HG02938 (cell line): Measurements from ENCODE around the gene SMIM38.

Source experiments
- ATAC-seq: cut with Tn5 transposase; IDR thresholded peaks from one replicate; pipeline ENCODE4 v1.9.1; 2021; ENCODE audit warnings: mild to moderate bottlenecking, moderate library complexity; ENCODE audit not compliant: unreplicated experiment

SMIM38 gene

DNA sequence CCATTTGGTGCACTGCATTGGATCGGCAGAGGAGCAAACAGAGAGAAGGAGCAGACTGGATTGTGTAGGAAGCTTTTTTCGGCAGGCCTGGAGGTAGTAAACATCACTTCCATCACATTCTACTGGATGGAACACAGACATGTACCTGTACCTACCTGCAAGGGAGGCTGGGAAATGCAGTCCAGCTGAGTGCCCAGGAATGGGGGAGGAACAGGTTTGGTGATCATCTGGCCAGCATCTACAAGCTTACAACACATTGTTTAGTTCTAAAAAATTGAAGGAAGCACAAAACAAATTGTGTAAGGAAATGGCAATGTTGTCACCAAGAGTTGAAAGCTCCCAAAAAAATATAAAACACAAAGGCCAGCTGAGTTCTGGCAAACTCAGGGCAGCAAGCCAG lies 19.1 kb downstream of the SMIM38 start:
- no peak for ATAC-seq

GRCh38 chr11:69178819-69179482 lies 23.2 kb downstream of the SMIM38 start:
- ATAC-seq: no peak

- no peak for ATAC-seq
These were observed 24.5 kb downstream of the SMIM38 start for GRCh38 chr11:69180226-69180625.

DNA sequence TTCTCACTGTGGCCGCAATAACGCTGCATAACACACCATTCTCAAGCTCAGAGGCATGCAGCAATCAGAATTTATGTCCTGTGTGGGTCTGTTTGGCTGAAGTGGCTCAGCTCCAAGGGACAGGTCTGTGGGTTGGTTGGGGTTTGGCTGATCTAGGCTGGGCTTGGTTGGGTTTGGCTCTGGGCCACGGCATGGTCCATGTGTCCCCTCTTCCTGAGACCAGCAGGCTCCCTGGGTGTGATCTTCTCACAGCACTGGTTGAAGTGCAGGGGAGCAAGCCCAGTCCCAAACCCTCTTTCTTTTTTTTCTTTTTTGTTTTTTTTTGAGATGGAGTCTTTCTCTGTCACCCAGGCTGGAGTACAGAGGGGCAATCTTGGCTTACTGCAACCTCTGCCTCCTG lies 25.0 kb downstream of the SMIM38 start:
- ATAC-seq: no peak

DNA sequence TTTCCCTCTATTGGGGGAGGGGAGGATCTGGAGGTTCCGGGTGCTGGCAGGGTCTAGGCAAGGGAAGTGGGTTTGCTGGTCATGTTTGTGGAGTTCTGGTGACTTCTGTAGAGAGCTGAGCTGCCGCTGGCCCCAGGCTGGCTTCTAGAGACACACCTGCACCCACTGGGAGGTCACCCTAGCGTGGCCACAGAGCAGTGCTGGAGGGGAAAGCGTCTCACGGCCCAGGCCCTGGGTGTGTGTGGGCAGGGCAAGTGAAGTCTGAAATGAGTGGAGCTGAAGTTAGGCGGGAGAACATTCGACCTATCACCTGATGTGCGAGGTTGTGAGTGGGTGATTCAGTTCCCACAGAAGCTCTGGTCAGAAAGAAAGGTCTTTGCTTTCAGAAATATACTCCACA lies 27.9 kb downstream of the SMIM38 start:
- no peak for ATAC-seq

DNA sequence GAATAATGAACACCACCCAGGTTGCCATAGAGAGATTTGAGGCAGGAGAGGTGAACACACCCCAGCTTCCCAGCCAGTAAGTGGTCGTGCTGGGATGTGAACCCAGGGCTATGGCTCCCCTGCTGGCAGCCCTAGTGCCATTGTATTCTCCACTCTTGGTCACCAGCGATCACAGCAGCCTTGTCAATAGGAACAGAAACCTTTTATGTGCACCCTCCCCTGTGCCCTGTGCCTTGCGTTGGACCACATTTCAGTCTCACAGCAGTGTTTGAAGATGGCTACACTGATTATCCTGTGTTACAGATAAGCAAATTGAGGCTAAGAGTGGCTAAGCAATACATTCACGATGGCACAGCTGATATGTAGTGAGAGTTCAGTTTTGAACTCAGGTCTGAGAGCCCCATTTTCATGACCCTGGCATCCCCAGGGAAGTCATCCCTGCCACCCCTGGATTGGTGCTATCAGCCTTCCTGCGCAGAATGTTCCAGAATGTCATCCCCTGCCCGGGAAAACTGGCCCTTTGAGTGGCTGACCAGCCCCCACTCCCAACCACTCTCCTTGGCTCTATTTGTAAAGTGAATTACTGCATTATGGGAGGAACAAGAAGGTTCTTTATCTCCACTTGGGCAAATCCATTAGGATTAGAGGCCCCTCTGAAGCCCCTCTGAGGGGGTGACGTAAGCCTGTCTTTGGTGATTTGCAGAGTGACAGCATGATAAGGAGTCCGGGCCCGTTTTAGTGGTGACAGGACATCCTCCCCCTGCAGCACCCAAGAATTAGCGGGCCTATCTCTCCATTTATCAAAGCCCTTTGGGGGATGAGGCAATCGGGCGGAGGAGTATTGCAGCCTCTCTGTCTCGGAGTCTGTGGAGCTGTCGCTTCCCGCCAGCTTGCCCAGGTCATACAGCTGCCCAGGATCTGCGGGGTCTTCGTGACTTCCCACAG lies 30.9 kb downstream of the SMIM38 start:
- no peak for ATAC-seq

DNA sequence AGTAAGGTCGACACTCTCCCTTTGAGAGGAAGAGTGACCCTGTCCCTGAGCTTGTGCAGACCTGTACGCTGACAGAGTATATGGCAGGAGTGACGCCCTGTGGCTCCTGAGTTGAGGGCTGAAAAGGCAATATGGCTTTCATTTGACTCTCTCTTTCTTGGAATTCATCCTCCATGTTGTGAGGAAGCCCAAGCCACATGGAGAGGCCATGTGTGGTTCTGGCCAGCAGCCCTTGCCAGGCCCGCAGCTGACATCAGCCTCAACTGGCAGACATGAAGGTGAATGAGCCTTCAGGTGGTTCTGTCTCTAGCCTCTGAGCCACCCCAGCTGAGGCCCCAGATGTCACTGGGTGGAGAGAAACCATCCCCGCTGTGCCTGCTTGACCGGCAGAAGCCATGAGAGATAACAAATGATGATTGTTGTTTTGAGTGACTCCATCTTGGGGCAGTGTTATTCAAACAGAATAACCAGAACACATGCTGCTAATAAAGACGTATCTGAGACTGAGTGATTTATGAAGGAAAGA lies 31.9 kb downstream of the SMIM38 start:
- ATAC-seq: no peak

- no peak for ATAC-seq
These were observed 33.3 kb downstream of the SMIM38 start for GRCh38 chr11:69189059-69189458.

GRCh38 chr11:69190796-69191536 lies 35.2 kb downstream of the SMIM38 start:
- no peak for ATAC-seq

DNA sequence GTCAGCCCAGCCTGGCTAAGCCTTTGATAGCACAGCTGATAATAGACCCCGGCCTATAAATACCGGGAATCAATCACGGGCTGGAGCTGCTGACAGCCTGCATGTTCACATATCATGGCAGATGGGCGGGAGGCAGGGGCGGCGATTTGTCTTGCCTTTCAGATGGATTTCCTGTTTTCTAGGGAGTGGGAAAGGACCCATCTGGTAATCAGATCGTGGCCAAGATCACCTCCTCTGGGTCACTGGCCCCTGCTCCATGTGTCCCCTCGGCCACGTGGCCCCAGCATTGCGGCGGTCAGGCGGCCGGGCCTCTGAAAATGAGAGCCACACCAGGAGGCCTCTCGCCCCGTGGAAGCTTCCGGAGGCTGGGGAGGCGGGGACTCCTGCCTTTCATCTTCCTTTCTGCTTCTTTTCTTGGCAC lies 36.6 kb downstream of the SMIM38 start:
- ATAC-seq: no peak

- no peak for ATAC-seq
These were observed 37.4 kb downstream of the SMIM38 start for GRCh38 chr11:69193151-69193550.

DNA sequence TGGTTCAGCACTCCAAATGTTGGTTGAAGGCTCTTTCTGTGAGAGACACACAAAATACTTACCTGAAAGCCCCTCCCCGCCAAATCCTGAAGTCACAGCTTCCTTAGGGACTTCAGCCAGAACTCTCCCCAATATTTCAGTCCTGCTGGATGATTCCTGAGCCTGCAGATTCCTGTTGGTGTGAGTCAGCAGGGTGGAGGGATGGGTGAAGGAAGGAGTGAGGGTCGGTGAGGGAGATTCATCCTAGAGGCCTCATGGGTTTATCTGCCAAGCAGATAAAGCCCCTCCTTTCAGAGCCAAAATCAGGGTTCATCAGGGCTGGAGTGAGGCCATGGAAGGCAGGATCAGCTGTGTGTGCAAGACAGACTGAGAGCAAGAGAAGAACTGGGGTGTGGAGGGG lies 37.9 kb downstream of the SMIM38 start:
- ATAC-seq: no peak

DNA sequence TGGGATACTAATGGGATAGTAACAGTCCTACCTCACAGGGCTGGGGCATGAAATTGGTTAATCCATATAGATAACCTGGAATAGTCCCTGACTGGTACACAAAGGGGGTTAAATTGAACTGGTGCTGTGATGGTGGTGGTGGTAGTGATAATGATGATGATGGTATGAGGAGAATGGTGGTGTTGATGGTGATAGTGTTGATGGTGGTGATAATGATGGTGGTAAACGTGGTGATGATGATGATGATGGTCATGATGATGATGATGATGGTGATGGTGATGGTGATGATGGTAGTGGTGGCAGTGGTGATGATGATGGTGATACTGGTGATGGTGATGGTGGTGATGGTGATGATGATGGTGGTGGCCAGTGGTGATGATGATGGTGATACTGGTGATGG lies 38.7 kb downstream of the SMIM38 start:
- ATAC-seq: no peak

- ATAC-seq: no peak
These were observed 39.2 kb downstream of the SMIM38 start for GRCh38 chr11:69194956-69195355.

DNA sequence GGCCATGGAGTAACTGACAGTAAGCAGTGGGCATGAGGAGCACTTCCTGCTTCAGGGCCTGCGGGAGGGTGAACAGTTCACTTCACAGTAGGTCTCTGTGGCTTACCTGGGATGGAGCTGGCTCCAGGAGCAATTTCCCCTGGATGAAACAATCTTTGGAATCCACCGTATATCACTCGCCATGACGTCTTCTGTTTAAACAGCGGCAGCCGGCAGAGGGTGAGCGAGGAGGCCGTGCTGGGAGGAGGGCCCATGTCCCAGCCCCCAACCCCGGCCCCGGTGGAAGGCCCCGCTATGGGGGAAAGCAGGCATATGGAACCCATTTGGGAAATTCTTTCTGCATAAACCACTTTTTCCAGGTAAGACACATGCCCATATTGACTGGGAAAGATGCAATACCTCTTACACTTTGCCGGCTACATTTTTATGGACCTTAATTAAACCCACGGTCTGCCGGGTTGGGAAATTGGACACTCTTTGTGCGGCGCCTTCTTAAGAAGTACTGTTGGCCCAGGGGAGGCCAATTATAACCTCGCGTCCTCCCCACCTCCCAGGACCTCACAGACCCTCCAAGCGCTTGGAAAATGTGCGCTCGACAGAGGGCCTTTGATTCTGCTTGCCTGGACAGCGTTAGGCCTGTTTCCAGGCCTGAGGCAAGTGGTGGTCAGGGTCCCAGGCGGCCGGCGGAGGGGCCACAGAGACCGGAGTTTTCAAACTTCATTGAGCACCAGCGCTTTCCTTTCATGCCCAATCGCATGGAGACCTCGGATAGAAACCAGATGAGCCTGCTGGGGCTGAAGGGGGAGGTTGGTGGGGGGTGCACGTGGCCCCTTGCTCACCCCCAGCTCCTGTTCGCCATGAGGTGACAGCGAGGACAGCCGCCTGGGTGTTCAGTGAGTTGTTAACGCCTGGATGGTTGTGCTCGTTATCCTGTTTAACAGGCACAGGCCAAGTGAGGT lies 40.4 kb downstream of the SMIM38 start:
- no peak for ATAC-seq

DNA sequence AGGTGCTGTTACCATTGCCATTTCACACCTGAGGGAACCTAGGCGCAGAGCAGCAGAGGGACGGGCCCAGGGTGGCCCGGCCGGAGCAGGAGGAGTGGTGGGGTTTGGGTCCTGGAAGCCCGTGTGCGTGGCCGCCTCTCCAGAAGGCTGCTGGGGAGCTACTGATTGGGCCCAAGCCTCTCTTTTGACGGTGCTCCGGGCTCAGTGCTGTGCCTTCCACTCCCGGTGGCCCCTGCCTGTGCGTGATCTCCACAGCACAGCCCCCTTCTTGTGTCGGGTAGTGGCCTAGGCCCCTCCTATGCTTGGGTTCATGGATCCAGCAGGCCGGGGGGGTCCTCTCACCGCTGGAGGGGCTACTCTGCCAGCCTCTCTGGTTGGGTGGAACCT lies 41.0 kb downstream of the SMIM38 start:
- no peak for ATAC-seq

DNA sequence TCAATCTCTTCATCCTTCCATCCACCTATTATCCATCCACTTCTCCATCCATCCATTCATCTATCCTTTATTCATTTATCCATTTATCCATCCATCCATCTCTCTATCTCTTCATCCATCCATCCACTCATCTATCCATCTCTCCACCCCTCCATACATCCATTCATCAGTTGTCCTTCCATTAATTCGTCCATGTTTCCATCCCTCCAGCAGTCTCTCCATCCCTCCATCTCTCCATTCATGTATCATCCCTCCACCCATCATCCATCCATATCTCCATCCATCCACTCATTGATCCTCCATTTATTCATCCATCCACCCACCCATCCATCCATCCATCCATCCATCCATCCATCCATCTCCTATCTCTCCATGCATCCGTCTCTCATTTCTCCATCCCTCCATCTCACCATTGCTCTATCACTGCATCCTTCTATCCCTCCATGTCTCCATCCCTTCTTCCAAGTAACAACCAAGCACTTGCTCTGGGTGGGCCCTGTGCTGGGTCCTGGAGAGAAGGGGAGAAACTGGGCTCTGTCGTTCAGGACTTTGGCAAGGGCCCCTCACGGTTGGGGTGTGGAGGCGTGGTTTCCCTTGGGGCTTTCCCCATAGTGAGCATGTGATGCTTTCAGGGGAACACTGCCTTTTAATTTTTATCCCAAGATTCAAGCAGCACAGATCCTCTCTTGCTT lies 43.3 kb downstream of the SMIM38 start:
- ATAC-seq: no peak

DNA sequence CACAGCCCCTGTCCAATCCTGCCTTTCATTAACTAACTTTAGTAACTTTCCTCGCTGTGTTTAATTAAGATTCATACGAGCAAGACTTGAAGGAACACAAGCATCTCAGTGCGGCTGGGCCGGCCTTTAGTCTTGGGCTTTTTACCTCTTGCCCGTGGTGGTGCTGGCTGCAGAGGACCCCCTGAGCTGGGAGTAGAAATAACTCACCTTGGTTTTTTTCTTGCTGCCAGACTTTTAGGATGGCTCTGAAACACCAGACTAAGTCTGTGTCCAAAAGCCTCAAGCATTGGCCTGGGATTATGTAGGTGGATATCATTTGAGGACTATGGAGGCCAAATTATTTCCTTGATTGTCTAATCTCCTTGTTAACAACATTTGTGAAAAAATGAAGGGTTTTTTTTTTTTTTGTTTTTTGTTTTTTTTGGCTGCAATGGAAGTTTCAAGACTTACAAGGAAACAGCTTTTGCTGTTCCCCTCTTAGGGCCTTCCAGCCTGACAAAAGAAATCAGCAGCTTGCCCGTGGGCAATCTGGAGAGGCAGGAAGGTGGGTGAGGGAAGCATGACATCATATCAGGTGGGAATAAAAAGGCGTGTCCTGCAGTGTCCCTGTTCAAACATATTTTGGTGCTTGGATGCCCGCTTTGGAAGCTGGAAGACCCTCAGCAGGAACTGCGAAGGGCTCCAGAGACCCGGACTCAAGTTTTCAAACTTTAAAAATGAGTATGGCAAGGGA lies 44.0 kb downstream of the SMIM38 start:
- no peak for ATAC-seq
